HG03139 (cell line): ENCODE data around the gene GGA1.
A peak's percentile ranks its signal among the peaks of the same experiment; 100 is the strongest.
"Not testable (repeated sequence)": the region's sequence is repeated elsewhere in the genome, so short reads cannot be mapped to it uniquely, and the experiment has no call there.

Experiments used
- ATAC-seq: cut with Tn5 transposase; IDR thresholded peaks from one replicate; pipeline ENCODE4 v1.9.1; 2021; ENCODE audit not compliant: unreplicated experiment

GGA1 gene

DNA sequence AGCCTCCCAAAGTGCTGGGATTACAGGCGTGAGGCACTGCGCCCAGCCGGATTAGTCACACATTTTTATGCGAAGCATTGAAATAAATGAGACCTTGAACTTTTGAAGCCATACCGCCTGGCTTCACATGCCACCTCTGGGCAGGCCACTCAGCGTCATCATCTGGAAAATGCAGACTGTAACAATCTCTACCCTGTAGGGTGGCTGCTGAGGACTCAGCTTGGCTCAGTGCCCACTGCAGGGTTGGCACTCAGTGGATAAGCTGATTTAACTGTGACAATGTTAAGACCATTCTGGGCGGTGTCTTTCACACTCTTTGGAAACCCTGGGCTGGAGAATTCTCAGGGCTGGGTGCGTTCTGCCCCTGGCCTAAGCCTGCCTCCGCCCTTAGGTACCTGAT is 39.3 kb downstream of the GGA1 start:
- no peak for ATAC-seq

DNA sequence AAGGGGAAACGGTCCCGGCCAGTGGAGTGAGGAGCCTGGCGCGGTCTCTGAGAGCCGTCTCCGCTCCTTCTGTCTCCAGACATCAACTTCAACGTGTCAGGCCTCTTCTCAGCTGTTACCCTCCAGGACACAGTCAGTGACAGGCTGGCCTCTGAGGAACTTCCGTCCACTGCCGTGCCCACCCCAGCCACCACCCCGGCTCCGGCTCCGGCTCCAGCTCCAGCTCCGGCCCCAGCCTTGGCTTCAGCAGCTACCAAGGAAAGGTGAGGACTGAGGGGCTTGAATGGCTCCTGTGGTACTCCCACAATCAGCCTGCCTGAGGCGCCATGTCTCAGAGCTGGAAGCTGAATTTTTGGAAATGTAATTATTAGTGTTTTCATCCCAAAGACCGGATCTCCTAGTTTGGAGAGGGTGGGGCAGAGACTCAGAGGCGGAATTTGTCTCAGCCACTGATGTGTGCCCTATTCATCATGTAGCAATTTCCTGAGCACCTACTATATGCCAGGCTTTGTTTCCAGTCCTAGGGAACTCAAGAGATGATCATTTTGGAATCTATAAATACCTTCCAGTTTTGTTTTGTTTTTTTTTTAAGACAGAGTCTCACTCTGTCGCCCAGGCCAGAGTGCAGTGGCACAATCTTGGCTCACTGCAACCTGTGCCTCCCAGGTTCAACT is 42.0 kb downstream of the GGA1 start:
- ATAC-seq, result no peak

DNA sequence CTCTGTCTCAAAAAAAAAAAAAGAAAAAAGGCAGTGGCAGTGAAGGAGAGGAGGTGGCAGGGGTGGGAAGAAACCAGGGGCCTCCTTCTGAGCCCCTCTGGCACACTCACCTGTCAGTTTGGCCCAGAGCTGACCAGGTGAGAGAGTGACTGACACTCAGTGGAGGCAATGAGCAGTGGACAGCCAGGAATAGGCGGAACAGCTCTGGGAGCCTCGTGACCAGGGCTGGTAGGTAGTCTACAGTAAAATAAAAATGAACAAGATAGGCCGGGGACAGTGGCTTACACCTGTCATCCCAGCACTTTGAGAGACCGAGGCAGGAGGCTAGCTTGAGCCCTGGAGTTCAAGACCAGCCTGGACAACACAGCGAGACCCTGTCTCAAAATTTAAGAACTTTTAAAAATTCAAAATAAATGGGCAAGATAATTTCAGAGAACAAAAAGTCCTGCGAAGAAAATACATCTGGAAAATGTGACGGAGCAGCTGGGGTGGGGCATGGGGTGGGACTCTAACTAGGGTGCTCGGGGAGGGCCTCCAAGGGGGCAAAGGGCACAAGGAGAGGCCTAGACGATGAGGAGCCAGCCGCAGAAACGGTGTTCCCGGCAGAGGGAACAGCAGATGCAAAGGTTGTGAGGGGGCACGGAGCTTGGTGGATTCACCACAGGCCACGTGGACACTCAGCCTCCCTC is 46.1 kb downstream of the GGA1 start:
- ATAC-seq, result no peak

DNA sequence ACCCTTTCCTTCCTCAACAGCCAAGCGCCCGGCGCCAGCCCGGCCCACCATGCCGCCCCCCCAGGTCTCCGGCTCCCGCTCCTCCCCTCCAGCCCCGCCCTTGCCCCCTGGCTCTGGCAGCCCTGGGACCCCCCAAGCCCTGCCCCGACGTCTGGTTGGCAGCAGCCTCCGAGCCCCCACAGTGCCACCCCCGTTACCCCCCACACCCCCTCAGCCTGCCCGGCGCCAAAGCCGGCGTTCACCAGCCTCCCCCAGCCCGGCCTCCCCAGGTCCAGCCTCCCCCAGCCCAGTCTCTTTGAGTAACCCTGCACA is 46.6 kb downstream of the GGA1 start:
- no peak for ATAC-seq

DNA sequence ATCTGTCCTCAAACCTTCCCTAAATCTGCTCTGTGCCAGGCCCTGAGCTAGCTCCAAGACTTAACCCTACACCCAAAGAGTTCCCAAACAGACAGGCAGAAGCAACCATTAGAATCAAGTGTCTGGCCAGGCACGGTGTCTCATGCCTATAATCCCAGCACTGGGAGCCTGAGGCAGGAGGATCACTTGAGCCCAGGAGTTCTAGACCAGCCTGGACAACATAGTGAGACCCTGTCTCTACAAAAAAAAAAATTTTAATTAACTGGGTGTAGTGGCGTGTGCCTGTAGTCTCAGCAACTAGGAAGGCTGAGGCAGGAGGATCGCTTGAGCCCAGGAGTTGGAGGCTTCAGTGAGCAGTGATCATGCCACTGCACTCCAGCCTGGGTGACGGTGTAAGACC is 47.9 kb downstream of the GGA1 start:
- not testable (repeated sequence) for ATAC-seq

DNA sequence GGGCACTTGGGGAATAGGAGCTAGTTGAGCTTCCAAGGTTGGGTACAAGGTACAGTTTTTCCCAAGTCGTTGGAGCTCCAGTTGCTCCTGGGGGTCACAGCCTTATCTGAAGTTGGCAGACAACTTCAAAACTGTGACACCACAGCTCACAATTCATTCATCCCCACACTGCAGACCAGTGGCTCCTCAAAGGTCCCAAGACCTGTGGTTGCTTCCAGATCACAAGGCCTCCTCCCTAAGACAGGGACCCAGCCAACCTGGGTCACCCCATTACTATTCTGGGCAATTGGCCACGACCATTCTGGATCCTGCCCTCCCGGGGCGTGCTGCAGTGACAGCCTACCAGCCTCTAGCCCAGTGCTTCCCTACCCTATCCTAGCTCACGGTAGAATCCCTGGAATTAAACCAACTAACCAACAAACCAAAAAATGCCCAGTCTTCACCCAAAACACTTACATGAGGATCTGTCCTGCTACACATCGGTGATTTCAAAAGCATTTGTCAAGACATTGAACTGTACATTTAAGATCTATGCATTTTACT is 49.0 kb downstream of the GGA1 start:
- ATAC-seq, result no peak

DNA sequence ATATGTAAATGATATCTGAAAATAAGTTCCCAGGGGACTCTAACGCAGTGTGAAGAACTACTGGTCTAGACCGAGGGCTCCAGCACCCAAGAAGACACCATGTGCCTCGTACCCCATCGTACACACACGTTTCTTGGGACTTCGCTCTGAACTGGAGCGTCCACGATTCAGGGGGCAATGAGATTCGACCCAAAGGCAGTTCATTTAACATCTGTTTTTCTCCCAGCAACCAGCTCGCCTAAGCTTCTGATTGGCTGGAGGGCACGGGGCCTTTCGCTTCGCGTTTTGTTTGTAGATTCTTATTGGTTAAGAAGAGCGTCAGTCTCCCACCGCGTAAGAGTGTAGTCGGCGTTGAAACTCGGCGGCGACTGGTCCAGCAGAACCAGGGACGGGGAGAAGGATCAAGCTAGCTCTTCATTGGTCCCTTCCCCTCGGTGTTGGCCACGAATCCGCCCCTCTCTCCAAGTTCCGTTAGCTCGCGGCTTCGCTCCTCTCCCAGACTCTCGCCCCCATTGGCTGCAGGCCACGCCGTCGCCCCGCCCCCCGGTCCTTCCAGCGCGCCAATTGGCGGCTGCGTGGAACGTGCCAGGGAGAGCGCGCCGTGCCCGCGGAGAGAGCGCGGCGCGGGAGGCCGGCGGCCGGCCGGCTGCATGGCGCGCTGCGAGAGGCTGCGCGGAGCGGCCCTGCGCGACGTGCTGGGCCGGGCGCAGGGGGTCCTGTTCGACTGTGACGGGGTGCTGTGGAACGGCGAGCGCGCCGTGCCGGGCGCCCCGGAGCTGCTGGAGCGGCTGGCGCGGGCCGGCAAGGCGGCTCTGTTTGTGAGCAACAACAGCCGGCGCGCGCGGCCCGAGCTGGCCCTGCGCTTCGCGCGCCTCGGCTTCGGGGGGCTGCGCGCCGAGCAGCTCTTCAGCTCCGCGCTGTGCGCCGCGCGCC is 49.8 kb downstream of the GGA1 start, which contains the start of gene PDXP:
TSS of gene PDXP (plus strand) at position 591 of the 933 bp plus-strand sequence. CDS start at position 651, 60 bp downstream.
- ATAC-seq, result peak; percentile 66

DNA sequence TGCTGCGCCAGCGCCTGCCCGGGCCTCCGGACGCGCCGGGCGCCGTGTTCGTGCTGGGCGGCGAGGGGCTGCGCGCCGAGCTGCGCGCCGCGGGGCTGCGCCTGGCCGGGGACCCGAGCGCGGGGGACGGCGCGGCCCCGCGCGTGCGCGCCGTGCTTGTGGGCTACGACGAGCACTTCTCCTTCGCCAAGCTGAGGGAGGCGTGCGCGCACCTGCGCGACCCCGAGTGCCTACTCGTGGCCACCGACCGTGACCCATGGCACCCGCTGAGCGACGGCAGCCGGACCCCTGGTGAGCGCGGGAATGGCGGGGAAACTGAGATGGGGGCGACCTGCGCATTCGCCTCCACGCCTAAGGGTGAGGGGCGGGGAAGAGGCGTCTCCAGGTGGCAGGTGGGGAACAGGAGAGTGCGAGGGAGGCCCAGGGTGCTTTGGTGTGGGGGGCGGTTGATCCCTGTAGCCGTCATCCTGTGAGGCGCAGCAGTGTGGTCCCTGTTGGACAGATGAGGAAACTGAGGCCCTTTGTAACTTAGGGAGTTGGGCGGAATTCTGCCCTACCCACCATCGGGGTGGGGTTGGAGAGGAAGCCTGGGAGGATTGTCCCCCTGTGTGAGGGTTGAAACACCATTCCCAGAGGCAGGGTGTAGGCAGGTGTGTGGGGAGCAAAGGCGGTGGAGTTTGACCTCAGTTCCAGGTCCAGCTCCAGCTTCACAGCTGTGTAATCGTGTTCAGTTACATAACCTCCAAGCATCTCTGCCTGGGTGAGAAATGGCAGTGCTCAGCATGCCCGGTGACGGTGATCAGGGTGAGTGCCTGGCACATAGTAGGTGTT is 50.6 kb downstream of the GGA1 start:
- no peak for ATAC-seq

DNA sequence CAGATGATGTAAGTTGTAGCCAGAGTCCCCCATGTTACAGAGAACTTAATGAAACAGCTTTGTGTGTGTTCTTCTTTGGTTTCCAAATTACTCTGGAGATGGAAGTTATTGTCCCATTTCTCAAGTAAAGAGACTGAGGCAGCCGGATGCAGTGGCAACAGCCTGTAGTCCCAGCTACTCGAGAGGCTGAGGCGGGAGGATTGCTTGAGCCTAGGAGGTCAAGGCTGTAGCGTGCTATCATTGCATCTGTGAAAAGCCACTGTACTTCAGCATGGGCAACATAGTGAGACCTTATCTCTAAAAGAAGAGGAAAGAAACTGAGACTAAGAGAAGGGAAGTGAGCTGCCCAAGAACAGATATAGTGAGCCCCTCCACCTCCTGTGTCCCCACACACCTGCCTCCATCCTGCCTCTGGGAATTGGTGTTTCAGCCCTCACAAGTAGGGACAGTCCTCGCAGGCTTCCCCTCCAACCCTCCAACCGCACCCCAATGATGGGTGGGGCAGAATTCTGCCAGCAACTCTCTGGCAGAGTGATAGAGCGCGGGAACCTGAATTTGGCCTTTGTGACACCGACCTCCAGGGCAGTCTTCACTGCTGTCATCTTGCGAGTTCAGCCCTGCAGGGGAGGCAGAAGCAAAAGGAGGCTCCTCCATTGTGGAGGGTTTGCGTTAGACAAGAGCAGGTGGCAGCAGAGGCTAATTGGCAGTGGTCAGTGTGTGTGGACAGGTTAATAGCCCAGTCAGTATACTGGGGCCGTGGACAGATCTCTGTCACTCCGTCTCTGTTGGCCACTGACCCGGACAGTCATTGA is 51.5 kb downstream of the GGA1 start:
- ATAC-seq, result no peak

DNA sequence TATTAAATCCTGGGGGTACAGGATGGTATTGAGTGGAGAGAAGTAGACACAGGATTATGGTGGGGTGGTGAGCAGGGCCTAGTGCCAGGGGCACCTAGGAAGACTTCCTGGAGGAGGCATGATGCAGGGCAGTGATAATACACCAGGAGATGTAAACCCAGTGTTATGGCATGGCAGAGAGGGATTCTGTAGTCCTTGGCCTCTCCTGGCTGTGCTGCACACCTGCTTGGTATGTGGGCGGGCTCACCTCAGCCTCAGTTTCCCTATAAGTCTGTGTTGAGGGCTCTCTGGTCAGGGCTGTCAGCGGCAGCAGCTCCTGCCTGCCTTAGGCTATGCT is 52.0 kb downstream of the GGA1 start:
- no peak for ATAC-seq

DNA sequence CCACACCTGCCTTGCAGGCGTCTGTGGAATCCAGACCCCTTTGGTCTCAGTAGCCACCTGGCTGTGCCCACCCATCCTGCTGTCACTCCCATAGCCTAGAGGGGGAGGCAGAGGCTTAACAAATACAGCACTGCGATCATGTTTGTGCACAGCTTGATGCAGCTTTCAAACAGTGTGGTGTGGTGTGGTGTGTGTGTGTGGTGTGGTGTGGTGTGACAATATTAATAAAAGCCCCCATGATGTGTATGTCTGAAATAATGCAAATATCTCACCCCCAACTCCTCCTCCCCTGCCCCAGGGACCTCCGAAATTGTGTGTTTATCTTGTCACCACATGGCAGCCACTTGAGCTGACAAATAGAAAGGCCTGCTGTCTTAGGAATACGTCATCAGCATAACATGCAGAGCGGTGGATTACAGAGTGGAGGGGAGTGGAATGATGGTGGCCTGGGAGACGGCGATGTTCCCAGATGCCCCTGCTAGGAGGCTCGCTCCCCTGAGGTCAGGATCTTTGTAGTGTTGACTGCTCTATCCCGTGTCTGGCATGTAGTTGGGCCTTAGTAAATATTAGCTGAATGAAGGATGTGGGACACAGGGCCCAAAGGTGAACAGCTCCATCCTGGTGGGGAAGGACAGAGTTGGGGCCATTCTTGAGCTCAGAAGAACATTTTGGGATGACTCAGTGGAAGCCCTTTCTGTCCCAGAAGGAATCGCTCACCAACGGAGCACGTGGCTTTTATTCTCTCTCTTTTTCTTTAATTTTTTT is 52.7 kb downstream of the GGA1 start:
- ATAC-seq, result no peak

DNA sequence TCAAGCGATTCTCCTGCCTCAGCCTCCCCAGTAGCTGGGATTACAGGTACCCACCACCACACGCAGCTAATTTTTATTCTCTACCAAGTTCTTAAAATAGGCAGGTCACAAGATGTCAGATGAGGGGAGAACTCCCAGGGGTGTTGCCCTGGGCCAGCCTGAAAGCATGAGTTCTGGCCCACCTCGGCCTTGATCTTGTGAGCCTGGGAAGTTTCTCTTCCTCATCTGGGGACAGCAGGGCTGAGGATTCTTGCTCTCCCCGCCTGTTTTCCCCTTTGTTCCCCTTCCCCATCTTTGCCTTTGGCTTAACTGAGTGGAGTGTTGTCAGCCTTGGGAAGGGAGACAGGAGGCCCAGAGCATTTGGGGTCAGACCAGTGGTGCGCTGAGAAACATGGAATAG is 53.4 kb downstream of the GGA1 start:
- ATAC-seq, result no peak

DNA sequence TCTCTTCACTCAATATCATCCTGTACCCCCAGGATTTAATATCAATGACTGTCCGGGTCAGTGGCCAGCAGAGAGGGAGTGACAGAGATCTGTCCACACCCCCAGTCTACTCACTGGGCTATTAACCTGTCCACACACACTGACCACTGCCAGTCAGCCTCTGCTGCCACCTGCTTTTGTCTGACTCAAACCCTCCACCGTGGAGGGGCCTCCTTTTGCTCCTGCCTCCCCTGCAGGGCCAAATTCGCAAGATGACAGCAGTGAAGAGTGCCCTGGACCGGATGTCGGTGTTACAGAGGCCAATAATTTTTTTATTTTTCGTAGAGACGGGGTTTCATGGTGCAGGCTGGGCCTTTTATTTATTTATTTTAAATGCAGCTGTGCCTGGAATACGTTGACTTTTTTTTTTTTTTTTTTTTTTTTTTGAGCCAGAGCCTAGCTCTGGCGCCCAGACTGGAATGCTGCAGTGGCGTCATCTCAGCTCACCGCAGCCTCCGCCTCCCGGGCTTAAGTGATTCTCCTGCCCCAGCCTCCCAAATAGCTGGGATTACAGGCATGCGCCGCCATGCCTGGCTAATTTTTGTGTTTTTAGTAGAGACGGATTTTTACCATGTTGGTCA is 55.0 kb downstream of the GGA1 start:
- ATAC-seq, result no peak

DNA sequence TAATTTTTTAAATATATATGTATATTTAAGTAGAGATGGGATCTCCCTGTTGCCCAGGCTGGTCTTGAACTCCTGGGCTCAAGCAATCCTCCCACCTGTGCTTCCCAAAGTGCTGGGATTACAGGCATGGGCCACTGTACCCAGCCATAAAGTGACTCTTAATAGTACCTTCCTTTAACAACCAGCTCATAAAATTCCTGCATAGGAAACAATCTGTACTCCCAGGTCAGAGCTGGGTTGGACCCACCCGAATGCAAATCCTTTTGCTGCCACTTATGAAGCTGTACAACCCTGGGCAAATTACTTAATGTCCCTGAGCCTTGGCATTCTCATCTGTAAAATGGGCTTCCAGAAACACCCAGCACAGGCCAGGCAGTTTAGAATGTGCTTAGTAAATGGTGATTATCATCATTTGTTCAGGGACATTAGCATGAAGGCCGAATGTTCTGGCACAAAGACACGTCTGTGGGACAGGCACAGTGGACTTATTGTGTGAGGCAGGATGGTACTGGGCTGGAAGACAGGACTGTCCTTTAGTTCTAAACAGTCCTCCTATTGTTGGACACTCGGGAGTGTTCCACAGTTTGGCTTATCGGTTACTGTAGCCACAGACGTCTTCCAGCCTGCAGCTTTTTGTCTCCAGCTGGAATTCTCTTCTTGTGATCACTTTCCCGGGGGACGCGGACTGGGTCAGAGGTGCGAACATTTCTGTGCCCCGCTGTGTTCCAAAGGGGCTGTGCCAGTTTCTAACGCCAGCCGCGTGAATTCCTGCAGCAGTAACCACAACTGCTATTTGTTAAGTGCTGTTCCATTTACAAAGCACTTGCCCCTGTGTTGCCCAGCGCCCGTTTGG is 55.8 kb downstream of the GGA1 start:
- no peak for ATAC-seq

DNA sequence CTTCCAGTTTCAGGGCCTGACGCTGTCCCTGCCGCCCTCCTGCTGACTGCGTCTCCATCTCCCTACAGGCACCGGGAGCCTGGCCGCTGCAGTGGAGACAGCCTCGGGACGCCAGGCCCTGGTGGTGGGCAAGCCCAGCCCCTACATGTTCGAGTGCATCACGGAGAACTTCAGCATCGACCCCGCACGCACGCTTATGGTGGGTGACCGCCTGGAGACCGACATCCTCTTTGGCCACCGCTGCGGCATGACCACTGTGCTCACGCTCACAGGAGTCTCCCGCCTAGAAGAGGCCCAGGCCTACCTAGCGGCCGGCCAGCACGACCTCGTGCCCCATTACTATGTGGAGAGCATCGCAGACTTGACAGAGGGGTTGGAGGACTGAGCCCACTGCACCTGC is 56.9 kb downstream of the GGA1 start:
- no peak for ATAC-seq

DNA sequence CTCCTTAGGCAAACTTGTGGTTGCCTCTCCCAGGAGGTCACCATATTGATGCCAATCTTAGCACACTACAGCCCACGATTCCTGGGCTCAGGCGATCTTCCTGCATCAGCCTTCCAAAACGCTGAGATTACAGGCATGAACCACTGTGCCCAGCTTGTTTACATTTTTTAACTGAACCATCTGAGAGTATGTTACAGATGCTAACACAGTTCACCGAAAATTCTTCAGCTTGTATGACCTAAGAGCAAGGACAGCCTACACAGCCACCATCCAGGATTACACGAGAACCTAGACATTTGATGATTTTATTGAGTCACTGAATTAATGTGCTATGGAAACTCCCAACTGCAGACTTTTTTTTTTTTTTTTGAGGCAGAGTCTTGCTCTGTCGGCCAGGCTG is 61.0 kb downstream of the GGA1 start:
- no peak for ATAC-seq

DNA sequence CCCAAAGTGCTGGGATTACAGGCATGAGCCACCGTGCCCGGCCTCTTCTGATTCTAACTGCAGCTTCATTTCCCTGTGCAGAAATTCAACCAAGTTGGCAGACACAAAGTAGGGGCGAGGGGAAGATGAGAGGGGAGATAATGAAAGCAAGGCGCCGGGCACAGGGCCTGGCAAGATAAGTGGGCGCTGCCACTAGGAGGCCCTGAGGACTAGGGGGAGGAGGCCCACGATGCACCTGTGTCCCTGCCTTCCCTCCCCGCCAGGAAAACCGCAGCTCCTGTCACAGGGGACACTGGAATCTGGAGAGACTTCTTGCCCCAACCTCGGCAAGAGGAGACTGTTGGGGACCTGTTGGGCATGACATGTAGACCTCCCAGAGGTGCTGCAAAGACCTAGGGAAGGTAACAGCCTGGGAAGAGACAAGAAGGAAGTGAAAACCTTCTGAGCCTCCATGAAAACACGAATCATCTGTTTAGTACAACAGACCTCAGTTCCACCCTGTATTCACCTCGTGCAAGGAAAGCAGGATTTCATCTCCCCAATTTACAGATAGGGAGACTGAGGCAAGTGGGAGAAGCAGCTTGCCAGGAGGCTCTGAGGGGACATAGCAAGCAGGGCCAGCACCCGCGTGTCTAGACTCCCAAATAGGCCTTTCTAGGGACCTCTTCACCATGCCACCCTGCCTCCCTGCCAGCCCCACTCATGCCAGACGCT is 63.7 kb downstream of the GGA1 start:
- ATAC-seq, result no peak
